ENCODE results near the gene CA5B.
"Not testable (repeated sequence)": the region's sequence is repeated elsewhere in the genome, so short reads cannot be mapped to it uniquely, and the experiment has no call there.

Gene CA5B

DNA sequence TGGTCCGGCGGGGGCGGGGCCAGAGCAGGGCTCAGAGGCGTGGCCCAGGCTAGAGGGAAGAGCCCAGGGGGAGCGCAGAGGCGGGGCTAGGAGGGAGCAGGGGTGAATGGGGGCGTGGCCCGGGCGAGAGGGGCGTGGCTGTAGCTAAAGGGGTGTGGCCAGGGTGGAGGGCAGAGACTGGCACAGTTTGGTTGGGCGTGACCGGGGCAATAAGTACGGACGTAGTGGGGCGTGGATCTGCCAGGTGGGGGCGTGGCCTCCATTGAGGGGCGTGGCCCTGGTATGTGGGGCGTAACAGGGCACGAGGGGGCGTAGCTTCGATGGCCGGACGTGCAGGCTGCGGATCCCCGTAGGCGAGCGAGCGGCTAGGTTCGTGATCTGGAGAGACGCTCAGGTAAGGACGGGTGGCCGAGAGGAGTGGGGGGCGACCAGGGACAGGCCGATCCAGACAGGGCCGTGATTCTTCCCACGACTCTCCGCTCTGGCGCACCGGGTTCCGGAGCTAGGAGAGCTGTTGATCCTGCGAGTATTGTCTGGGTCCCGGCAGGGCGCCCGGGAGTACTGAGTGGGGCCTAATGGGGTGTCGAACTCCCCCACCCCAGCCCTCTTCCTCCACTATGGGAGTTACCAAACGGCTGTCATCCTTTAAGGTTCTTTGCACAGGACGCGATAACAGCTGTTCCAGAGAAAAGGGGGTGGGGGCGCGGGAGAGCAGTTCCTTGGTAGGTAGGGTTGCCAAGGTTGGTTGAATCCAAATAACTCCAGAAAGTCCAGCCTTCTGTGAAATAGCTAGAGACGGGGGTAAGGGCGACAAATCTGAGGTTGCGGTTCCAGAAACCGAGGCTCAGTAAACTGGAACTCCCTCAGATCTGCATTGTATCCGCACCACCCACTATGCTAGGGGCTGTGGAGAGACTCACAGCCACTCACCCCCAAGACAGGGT lies at the start of gene CA5B:
Gene CA5B (plus strand): TSS at position 312 of the 944 bp plus-strand sequence. CDS start 11,754 bp downstream, outside the sequence.
- in situ Hi-C loops (cut with HindIII; ENCODE audit: low sequenced_read_pairs) = no loop called here

GRCh38 chrX:15694941-15695451 lies 43.1 kb upstream of the CA5B start:
- in situ Hi-C loops (cut with HindIII; ENCODE audit: low sequenced_read_pairs) = no loop called here

DNA sequence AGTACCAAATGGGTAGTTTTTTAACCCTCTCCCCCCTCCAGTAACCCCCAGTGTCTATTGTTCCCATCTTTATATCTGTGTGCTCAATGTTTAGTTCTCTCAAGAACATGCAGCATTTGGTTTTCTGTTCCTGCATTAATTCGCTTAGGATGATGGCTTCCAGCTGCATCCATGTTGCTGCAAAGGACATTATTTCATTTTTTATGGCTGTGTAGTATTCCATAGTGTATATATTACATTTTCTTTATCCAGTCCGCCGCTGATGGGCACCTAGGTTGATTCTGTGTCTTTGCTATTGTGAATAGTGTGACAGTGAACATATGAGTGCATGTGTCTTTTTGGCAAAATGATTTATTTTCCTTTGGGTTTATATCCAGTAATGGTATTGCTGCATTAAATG lies 41.6 kb upstream of the CA5B start:
- in situ Hi-C loops (cut with HindIII; ENCODE audit: low sequenced_read_pairs) = no loop called here

DNA sequence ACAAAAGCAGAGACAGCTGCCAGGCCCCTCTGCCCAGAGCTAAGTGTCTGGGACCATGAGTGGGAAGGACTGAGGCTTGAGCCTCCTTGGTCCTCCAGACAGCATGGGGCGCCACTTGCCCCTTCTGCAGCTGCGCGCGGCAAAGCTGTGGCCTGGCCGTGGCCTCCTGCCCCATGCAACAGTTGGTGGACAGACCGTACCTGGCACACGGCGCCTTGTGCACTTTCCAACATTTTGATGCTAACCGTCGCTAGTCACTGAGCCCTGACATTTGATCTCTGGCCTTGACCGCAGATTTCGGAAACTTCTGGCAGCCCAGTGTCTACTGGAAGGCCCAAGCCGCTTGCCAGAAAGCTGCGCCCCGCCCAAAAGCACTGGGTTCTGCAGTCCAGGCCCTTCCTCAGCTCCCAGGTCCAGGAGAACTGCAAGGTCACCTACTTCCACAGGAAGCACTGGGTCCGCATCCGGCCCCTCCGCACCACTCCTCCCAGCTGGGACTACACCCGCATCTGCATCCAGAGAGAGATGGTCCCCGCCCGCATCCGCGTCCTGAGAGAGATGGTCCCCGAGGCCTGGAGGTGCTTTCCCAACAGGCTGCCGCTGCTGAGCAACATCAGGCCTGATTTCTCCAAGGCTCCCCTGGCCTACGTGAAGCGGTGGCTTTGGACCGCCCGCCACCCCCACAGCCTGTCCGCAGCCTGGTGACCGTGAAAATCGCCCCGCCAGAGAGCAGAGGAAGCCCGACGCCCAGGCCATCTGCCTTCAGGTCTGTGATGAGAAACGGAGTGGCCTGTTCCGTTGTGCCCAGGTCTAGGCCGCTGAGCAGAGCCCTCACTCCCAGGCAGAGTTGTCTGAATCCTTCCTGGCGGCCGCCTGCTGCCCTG lies 35.3 kb upstream of the CA5B start:
- in situ Hi-C loops (cut with HindIII; ENCODE audit: low sequenced_read_pairs) = no loop called here

- in situ Hi-C loops (cut with HindIII; ENCODE audit: low sequenced_read_pairs) = not testable (repeated sequence)
Observed at GRCh38 chrX:15703809-15704208, 34.3 kb upstream of the CA5B start.

- in situ Hi-C loops (cut with HindIII; ENCODE audit: low sequenced_read_pairs) = not testable (repeated sequence)
Observed at GRCh38 chrX:15704273-15704672, 33.8 kb upstream of the CA5B start.

- in situ Hi-C loops (cut with HindIII; ENCODE audit: low sequenced_read_pairs) = loop anchor here (5.0 kb wide), 1 partner anchor 37 kb away; no protein-coding TSS in a partner anchor
Observed at GRCh38 chrX:15714529-15714928, 23.5 kb upstream of the CA5B start.

DNA sequence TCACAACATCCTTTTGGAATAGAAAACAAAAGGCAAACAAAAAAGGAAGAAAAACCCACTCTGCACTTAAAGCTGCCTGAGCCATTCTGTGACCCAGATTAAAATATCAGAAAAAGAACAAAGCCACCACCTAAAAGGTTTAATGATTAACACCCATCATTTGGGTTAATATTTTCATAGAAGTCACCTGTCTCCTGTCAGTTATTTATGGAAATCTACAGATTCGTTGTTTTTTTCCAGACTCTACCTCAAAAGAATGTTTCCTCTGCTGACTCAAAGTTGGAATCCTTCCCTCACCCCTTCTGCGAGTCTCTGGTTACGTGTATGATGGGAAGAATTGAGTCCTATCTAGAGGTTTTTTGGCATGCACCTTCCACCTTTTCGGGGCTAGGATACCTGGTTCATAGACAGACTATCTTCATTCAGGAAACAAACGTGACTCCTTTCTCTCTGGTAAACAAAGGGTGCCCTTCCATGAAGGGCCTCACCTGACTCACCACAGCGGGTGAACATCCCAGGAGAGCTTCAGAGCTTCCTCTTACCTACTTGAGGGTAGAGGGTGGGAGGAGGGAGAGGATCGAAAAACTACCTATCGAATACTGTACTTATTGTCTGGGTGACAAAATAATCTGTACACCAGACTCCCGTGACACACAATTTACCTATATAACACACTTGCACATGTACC lies 19.6 kb upstream of the CA5B start:
- in situ Hi-C loops (cut with HindIII; ENCODE audit: low sequenced_read_pairs) = no loop called here

DNA sequence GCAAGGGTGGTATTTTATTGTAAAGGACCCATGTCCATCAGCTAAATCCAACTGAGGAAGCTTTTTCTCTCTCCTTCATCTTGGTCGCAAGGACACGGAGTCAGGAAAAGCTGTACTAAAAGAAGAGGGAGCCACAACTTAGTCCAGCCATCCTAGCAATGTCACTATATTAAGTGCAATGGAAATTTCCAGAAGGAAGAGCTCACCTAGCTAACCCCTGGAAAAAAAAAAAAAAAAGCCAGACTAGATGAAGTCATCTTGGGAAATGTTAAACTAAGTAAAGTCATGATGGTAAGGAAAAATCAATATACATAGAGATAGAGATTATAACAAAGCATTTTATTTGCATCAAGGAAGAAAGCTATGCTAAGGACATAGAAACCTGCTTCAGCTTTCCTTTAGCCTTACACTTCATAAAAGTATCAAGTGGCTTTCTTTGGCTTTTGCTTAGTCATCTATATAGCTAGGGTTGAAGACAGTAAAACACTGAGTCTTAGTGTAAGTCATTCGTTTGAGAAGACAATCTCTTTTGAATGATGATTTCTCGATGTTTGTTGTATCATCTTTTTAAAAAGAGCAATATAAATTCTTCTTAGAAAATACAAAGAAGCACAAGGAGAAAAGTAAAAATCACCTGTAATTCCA lies 18.6 kb upstream of the CA5B start:
- in situ Hi-C loops (cut with HindIII; ENCODE audit: low sequenced_read_pairs) = no loop called here

DNA sequence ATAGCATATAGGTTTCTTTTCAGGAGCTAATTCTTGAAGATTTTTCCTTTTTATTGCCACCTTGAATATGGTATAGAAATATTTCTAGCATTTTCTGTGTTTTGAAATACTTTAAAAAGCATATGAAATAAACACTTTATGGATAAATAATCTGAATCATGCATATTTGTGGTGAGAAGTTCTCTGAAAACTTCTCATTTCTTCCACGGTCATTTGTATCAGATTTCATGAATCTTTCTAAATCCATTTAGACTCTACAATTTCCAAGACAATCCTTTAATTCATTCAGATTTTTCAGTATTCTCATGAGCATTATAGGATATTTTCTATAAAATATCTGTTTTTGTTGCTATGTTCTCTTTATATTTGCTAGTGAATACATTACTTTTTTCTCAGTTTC lies 16.2 kb upstream of the CA5B start:
- in situ Hi-C loops (cut with HindIII; ENCODE audit: low sequenced_read_pairs) = no loop called here

DNA sequence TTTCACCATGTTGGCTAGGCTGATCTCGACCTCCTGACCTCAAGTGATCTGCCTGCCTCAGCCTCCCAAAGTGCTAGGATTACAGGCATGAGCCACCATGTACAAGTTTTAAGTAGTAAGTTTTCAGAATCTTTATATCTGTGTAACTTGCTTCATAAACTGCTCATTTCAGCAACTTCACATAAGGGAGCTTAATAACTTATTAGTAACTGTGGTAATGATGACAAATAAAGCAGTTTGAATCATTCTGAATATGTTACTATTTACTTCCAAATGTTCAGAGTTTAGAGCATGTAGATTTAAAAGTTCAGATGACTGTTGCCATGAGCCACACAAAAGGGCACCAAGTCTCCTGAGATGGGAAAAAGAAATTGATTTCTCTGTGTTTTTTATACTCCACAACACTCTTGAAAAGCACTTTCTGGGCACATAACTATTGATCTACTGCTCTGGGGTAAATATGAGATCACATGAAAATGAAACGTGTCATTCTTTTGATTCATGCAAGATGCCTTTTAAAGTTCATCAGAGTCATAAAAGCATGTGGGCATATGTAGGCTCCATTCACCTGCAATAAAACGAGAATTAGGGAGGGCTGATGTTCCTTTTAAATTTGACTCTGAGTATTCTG lies 14.1 kb upstream of the CA5B start:
- in situ Hi-C loops (cut with HindIII; ENCODE audit: low sequenced_read_pairs) = no loop called here

GRCh38 chrX:15724911-15725310 lies 13.2 kb upstream of the CA5B start:
- in situ Hi-C loops (cut with HindIII; ENCODE audit: low sequenced_read_pairs) = no loop called here

- in situ Hi-C loops (cut with HindIII; ENCODE audit: low sequenced_read_pairs) = not testable (repeated sequence)
Observed at GRCh38 chrX:15731368-15731767, 6.7 kb upstream of the CA5B start.

DNA sequence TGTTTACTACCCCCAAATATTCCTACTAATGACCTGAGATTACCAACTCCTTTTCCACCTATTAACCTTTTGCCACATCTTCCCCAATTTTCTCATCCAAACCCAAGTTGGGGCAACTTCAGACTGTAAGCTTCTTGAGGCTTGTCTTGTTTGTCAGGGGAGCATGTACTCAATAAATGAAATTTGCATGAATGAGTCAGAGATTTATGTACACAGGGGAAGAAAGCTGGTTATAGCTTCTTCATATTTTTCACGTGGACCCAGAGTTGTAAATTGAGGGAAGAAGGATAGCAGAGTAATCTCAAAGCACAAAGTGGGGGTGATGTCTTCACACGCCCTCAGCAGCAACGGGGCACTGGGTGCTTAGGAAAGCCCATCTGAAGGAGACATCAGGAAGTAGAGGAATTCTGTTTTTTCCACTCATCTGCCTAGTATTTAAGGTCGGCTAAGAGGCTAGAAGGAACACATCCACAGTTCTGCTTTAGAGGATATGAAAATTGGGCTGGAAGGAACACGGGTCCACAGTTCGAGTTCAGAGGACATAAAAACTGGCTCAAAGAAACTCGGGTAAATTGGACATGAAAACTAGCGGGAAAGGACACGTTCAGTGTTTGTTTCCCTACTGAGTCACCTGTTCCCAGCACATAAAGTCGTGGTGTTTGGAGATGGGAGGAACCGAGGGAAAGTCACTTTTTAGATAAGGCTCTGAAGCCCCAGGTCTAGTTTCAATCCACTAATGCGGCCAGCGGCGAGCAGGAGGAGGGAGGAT lies 696 bp upstream of the CA5B start:
- in situ Hi-C loops (cut with HindIII; ENCODE audit: low sequenced_read_pairs) = no loop called here

- in situ Hi-C loops (cut with HindIII; ENCODE audit: low sequenced_read_pairs) = no loop called here
Observed at GRCh38 chrX:15739886-15740285, 1.8 kb downstream of the CA5B start.

- in situ Hi-C loops (cut with HindIII; ENCODE audit: low sequenced_read_pairs) = no loop called here
Observed at GRCh38 chrX:15744181-15744867, 6.3 kb downstream of the CA5B start.

- in situ Hi-C loops (cut with HindIII; ENCODE audit: low sequenced_read_pairs) = loop anchor here (5.0 kb wide), 2 partner anchors 72 to 107 kb away; partner anchors contain the start of gene AP1S2
Observed at GRCh38 chrX:15745179-15745578, 7.1 kb downstream of the CA5B start.

GRCh38 chrX:15746651-15747050 lies 8.6 kb downstream of the CA5B start:
- in situ Hi-C loops (cut with HindIII; ENCODE audit: low sequenced_read_pairs) = loop anchor here (5.0 kb wide), 2 partner anchors 71 to 106 kb away; partner anchors contain the start of gene AP1S2

Measured in endothelial cell of hepatic sinusoid (primary cell).